Muscle layer of duodenum (tissue), 2 donors: Measurements from ENCODE around the gene NKAIN2.

Experiments used
- H3K27ac ChIP-seq: one replicate; pipeline ENCODE4 v1.7.0; 2013; ENCODE audit warnings: mild to moderate bottlenecking, low read length
- H3K27me3 ChIP-seq: one replicate; pipeline ENCODE4 v1.7.0; 2013; ENCODE audit warnings: low read depth, mild to moderate bottlenecking, control low read depth, low read length
- H3K36me3 ChIP-seq, 2 donors: one replicate each; pipeline ENCODE4 v1.7.0; 2013; ENCODE audit warnings: low read length in 2 of 2, control low read depth in 1 of 2, mild to moderate bottlenecking in 1 of 2; ENCODE audit not compliant: insufficient read depth in 2 of 2, control insufficient read depth in 1 of 2
- H3K4me1 ChIP-seq, 2 donors: one replicate each; pipeline ENCODE4 v1.7.0; 2013; ENCODE audit warnings: low read length in 2 of 2, mild to moderate bottlenecking in 2 of 2, control low read depth in 1 of 2, moderate library complexity in 1 of 2; ENCODE audit not compliant: insufficient read depth in 2 of 2, control insufficient read depth in 1 of 2
- H3K4me3 ChIP-seq, 2 donors: one replicate each; pipeline ENCODE4 v1.7.0; 2013; ENCODE audit warnings: low read length in 2 of 2, low read depth in 1 of 2, mild to moderate bottlenecking in 1 of 2
- H3K9me3 ChIP-seq, 2 donors: one replicate each; pipeline ENCODE4 v1.7.0; 2013; ENCODE audit warnings: low read length in 2 of 2, control low read depth in 1 of 2, mild to moderate bottlenecking in 1 of 2; ENCODE audit not compliant: control insufficient read depth in 1 of 2
- donor health status: healthy.

The NKAIN2 gene

DNA sequence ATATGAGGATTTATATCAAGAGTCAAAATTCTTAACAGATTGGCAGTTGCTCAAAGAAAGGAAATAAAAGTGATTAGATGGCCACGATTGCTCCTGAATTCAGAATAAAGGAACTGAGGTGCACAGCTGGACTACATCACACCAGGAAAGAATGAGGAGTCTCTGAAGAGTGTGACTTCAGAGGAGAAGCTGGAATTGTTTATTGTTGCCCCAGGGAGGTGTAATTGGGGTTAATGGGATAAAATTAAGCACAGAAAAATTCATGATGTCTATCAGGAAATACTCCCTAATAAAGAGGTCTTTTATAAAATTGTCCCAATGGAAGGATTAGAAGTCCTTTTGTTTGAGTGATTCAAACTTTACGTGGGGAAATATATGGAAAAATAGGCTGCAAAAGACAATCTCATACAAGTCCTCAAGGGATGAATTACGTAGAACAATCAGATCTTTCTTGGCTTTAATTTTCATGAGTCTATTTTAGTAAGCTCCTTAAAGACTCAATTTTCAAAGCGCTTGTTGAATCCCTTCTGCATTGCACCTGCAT lies 950.0 kb downstream of the NKAIN2 start:
- H3K9me3 ChIP-seq: no peaks in the 10 kb centered on the region

DNA sequence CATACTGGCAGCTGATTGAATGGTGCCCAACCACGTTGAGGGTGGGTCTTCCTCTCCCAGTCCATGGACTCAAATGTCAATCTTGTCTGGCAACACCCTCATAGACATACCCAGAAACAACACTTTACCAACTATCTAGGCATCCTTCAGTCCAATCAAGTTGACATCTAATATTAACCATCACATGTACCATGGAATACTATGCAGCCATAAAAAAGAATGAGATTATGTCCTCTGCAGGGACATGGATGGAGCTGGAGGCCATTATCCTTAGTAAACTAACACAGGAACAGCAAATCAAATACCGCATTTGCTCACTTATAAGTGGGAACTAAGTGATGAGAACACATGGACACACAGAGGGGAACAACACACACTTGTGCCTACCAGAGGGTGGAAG lies 951.7 kb downstream of the NKAIN2 start:
- H3K4me1 ChIP-seq: no peaks in the 10 kb centered on the region
- no peak overlapping the region for H3K4me3 ChIP-seq
- H3K36me3 ChIP-seq: no peaks in the 10 kb centered on the region
- H3K9me3 ChIP-seq: no peaks in the 10 kb centered on the region
- no peaks in the 10 kb centered on the region for H3K27me3 ChIP-seq
- H3K27ac ChIP-seq: no peak overlapping the region

More for the DNA sequence above, 950.0 kb downstream of the NKAIN2 start:
- no peaks in the 10 kb centered on the region for H3K4me1 ChIP-seq
- H3K4me3 ChIP-seq: no peak overlapping the region
- no peaks in the 10 kb centered on the region for H3K27me3 ChIP-seq
- H3K36me3 ChIP-seq: no peaks in the 10 kb centered on the region
- no peak overlapping the region for H3K27ac ChIP-seq

DNA sequence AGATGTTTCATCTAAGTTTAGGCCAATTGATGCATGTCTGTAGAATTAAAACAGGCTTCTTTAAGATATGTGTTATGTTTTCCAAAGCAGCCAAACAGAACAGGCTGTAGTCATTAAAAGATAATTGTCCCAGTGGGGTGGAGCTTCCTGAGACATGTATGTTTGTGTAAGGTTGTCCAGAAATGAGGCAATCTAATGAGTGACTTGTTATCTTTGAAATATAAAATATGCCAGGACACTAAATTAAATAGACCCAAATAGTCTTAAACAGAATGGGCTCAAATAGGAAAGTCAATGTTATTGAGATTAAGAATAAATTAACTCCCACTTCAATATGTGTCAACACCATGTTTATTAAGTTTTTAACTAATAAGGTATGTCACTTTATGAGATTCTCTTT lies 953.9 kb downstream of the NKAIN2 start:
- no peaks in the 10 kb centered on the region for H3K27me3 ChIP-seq
- H3K36me3 ChIP-seq: no peaks in the 10 kb centered on the region
- H3K27ac ChIP-seq: no peak overlapping the region
- H3K4me3 ChIP-seq: no peak overlapping the region
- H3K9me3 ChIP-seq: no peaks in the 10 kb centered on the region
- no peaks in the 10 kb centered on the region for H3K4me1 ChIP-seq

- no peaks in the 10 kb centered on the region for H3K36me3 ChIP-seq
- no peaks in the 10 kb centered on the region for H3K4me1 ChIP-seq
- H3K27me3 ChIP-seq: no peaks in the 10 kb centered on the region
- no peak overlapping the region for H3K27ac ChIP-seq
- H3K4me3 ChIP-seq: no peak overlapping the region
- no peaks in the 10 kb centered on the region for H3K9me3 ChIP-seq
Observed at GRCh38 chr6:124758663-124759062, 955.0 kb downstream of the NKAIN2 start.

- Histone ChIP-seq H3K4me1 (no peaks in the 10 kb centered on the region), H3K27ac (no peak overlapping the region), H3K9me3 (no peaks in the 10 kb centered on the region), H3K36me3 (no peaks in the 10 kb centered on the region), H3K4me3 (no peak overlapping the region), H3K27me3 (no peaks in the 10 kb centered on the region)
Observed at GRCh38 chr6:124765280-124765679, 961.6 kb downstream of the NKAIN2 start.

DNA sequence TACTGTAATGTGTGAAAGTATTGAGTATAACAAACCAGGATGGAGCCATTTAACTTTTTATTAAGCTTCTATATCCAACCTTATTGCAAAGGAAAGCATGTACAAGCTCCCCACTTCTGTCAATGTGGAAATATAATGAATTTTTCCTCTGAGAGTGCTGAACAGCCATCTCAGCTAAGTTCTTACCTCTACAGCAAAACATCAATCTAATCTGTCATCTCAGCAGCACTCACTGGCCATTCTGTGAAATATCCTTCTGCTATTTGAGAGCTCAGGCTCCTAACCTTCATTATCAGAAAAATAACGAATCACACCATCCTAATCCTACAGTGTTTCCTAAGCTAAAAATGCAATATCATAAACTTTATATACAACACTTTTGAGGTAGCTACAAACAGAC lies 964.6 kb downstream of the NKAIN2 start:
- Histone ChIP-seq H3K4me1 (no peaks in the 10 kb centered on the region), H3K36me3 (no peaks in the 10 kb centered on the region), H3K27ac (no peak overlapping the region), H3K27me3 (no peaks in the 10 kb centered on the region), H3K4me3 (no peak overlapping the region), H3K9me3 (no peaks in the 10 kb centered on the region)

DNA sequence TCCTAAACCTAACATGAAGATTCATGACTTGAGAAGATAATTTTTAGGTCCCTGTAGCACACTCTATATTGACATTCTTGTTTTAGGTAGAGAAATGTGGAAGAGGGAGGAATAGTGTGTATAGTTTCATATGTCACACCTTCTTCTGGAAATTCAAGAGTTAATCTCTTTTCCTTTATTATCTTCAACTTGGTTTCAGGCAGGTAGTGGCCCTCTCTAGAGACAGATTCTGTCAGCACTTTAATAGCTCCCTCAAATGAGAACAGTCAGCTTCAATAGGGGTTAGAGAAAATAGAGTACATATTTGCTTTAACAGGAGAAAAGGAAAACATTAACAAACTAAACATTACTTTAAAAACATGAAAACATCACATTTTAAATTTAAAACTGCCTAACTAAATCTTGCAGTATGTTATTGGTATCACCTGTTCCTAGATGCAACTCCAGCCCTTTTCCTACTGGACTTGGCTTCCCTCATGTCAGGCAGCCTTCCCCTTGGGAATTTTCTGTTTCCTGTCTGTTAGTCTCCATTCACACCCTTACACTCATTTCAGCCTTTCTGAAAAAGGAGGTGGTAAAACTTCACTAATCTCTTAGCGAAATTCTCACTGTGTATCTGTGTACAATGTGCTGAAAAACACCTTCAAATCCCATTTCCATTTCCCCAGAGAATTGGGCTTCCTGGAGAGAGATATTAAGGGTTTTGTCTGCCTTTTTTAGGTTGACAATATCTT lies 966.3 kb downstream of the NKAIN2 start:
- Histone ChIP-seq H3K4me1 (no peaks in the 10 kb centered on the region), H3K36me3 (no peaks in the 10 kb centered on the region), H3K27me3 (no peaks in the 10 kb centered on the region), H3K27ac (no peak overlapping the region), H3K4me3 (no peak overlapping the region), H3K9me3 (no peaks in the 10 kb centered on the region)

DNA sequence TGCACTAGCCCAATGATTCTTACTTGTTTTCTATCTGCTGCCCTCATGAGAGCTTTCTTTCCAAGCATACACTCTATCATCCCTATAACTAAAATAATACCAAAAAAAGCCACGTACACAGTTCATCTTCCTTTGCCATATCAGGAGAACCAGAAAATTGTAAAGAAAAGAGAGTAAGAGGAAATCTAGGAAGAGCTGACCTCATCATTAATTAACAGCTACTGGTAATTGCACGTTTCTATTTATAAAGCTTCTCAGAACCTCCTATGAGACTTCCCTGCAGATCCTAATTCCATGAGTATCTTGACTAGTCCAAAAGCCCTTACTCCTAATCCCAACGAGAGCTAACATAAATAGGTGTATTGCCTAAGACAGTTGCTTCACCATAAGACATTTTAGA lies 967.1 kb downstream of the NKAIN2 start:
- Histone ChIP-seq H3K9me3 (no peaks in the 10 kb centered on the region), H3K27ac (no peak overlapping the region), H3K27me3 (no peaks in the 10 kb centered on the region), H3K4me1 (no peaks in the 10 kb centered on the region), H3K36me3 (no peaks in the 10 kb centered on the region), H3K4me3 (no peak overlapping the region)

GRCh38 chr6:124772733-124773319 lies 969.2 kb downstream of the NKAIN2 start:
- no peaks in the 10 kb centered on the region for H3K4me1 ChIP-seq
- H3K9me3 ChIP-seq: no peaks in the 10 kb centered on the region
- no peaks in the 10 kb centered on the region for H3K36me3 ChIP-seq

DNA sequence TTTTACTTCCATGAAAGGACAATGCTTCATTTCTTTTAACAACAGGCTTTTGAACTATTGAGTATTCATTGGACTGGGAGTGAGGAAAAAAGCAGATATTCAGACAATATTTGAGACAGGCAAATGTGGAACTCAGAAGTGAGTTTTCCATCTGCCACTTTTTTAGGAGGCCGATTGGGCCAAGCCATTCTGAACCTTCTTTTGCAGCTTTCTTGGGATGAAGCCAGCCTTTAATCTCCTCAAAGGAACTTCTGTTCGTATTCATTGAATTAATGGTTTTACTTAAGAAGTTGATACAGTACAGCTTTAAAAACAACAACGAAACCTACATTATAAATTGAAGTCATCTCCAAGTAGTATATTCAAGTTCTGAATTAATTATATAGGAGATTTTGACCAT lies 971.5 kb downstream of the NKAIN2 start:
- Histone ChIP-seq H3K9me3 (peaks cover 0 to 2% of the 10 kb centered on the region in 2 donors), H3K4me3 (no peak overlapping the region), H3K27ac (no peak overlapping the region), H3K36me3 (no peaks in the 10 kb centered on the region), H3K27me3 (no peaks in the 10 kb centered on the region), H3K4me1 (no peaks in the 10 kb centered on the region)

More at GRCh38 chr6:124772733-124773319, 969.2 kb downstream of the NKAIN2 start:
- Histone ChIP-seq H3K4me3 (no peak overlapping the region), H3K27ac (no peak overlapping the region), H3K27me3 (no peaks in the 10 kb centered on the region)

GRCh38 chr6:124777863-124778262 lies 974.2 kb downstream of the NKAIN2 start:
- Histone ChIP-seq H3K9me3 (peaks cover 0 to 2% of the 10 kb centered on the region in 2 donors), H3K36me3 (no peaks in the 10 kb centered on the region), H3K4me1 (no peaks in the 10 kb centered on the region), H3K4me3 (no peak overlapping the region), H3K27me3 (no peaks in the 10 kb centered on the region), H3K27ac (no peak overlapping the region)
